D721Med (cell line): Measurements from ENCODE around the gene PLEKHH1.

ENCODE experiments used
- DNase-seq: peaks from one replicate; pipeline ENCODE4 v3.0.0; 2011; ENCODE audit warnings: low spot score; ENCODE audit not compliant: insufficient read length
- FAIRE-seq: peaks from 2 replicates; lab custom pipeline; 2011; peaks lifted over from hg19 to GRCh38; lab: Jason Lieb, UNC
- CTCF ChIP-seq: IDR thresholded peaks from 2 replicates; pipeline ENCODE4 v1.5.1; 2012; ENCODE audit warnings: mild to moderate bottlenecking, control low read depth; ENCODE audit not compliant: insufficient read depth; ENCODE audit errors: missing control alignments

PLEKHH1 gene

DNA sequence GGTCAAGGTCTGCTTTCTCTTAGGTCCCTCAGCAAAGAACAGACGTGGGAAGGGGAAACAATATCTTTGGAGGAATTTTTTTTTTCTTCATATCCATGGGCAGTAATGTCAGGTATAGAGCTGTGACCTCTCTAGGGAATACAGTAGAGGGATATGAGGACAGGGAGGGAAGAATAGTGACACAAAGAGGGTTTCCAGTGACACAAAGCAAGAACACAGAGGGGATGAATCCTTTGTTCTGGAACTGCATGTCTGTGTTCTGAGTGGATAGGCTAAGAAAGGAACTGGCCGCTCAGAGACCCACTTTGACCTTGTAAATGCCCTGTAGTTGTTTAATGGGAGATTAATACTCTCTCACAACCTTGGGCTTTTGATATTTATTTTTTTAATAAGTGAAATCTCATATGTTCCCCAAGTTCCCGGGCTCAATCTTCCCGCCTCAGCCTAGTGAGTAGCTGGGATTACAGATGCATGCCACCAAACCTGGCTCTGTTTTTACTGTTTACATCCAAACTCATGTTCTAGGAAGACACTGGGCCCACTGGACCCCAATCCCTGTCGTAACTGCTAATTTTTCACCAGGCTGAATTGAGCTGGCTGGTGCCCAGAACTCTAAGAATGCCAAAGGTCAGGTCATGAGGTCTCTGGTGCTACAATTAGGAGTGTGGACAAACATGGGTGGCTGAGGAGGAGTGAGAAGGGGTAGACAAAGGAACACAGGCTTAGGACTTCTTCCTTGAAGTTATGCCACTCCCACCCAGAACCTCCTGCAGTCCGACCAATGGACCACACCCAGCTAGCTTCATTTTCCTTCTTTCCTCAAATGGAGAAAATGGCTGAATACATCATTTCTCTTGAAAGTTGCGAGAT, 9.1 kb upstream of the PLEKHH1 start:
- no peak for DNase-seq
- no peak for TF ChIP-seq CTCF
- no peak for FAIRE-seq

- DNase-seq (no peak), FAIRE-seq (no peak)
- no peak for TF ChIP-seq CTCF
Measured at GRCh38 chr14:67524634-67524963, 8.5 kb upstream of the PLEKHH1 start.

GRCh38 chr14:67525389-67525788, 7.7 kb upstream of the PLEKHH1 start:
- no peak for DNase-seq
- FAIRE-seq: no peak
- no peak for TF ChIP-seq CTCF

GRCh38 chr14:67526181-67526580, 6.9 kb upstream of the PLEKHH1 start:
- no peak for TF ChIP-seq CTCF
- FAIRE-seq (no peak), DNase-seq (no peak)

DNA sequence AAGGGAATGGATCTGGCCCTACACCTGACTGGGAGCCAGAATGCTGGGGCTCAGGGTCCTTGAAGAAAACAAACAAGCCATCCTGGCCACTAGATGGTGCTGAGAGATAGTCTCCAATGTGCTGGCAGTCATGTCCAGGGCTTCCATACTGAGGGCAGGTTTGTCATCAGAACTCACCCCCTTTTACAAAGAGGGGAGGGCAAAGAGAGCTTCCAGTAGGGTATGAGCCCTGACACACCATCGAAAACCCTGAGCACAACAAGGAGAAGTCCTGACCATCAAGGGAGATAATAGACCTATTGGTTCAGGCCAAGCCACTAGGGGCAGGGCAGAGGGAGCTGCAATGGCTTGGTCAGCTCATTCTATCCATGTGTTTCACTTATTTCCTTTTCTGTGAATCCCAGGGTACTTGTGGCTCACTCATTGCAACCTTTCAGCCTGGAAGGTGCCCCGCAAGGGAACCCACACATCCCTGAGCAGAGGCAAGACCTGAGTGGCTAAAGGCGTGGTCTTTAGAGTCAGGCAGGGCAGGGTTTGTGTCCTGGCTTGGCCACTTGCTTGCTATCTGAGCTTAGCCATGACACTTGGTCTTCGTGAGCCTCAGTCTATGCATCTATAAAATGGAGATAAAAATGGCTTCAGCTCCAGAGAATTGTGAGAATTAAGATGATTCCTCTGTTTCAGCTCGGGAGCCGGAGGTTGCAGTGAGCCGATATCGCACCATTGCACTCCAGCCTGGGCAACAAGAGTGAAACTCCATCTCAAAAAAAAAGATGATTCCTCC, 6.2 kb upstream of the PLEKHH1 start:
- DNase-seq (peak; percentile 26), FAIRE-seq (peak; percentile 85)
- TF ChIP-seq CTCF: peak; percentile 60

- no peak for FAIRE-seq
- DNase-seq: no peak
- TF ChIP-seq CTCF: no peak
Measured at GRCh38 chr14:67527756-67528155, 5.3 kb upstream of the PLEKHH1 start.
